A549 (cell line): Measurements from ENCODE around the gene TMEM88.

Source experiments
- CBX2 ChIP-seq: fragments of 200-600 bp; sonication (generic); IDR thresholded peaks from 2 replicates; pipeline ENCODE4 v1.6.1; 2016; ENCODE audit warnings: low read depth, mild to moderate bottlenecking, borderline replicate concordance
- CTCF ChIP-seq: fragments of >200 bp; sonication (Bioruptor Twin); formaldehyde crosslinking; IDR thresholded peaks from 3 replicates; pipeline ENCODE4 v1.5.1; 2016
- EHMT2 ChIP-seq: fragments of 200-600 bp; sonication (generic); IDR thresholded peaks from 2 replicates; pipeline ENCODE4 v1.6.1; 2016; ENCODE audit warnings: antibody characterized with exemption, low read depth, mild to moderate bottlenecking, moderate library complexity
- EP300 ChIP-seq, 2 experiments: fragments of >200 bp; sonication (Bioruptor Twin); formaldehyde crosslinking; IDR thresholded peaks; 2 replicates in 1 of 2; 3 replicates in 1 of 2; pipeline ENCODE4 v1.6.1; 2016 to 2017
- ESRRA ChIP-seq: fragments of 150-350 bp; IDR thresholded peaks from 2 replicates; pipeline ENCODE4 v1.6.1; 2014; ENCODE audit warnings: mild to moderate bottlenecking, low read length, borderline replicate concordance
- JUN ChIP-seq, 2 experiments: fragments of >200 bp; sonication (Bioruptor Twin); formaldehyde crosslinking; IDR thresholded peaks; 2 replicates in 1 of 2; 3 replicates in 1 of 2; pipeline ENCODE4 v1.6.1; 2016 to 2017
- JUNB ChIP-seq: fragments of >200 bp; sonication (Bioruptor Twin); formaldehyde crosslinking; IDR thresholded peaks from 2 replicates; pipeline ENCODE4 v1.6.1; 2016
- MAX ChIP-seq: IDR thresholded peaks from 2 replicates; pipeline ENCODE4 v1.6.1; 2012
- POLR2A ChIP-seq: IDR thresholded peaks from 2 replicates; pipeline ENCODE4 v1.6.1; 2012; ENCODE audit warnings: mild to moderate bottlenecking, low read length
- POLR2AphosphoS2 ChIP-seq: conservative IDR thresholded peaks from 2 replicates; pipeline ENCODE4 v1.6.1; 2012; ENCODE audit warnings: low read length, improper control_type of control experiment, inconsistent platforms

GRCh38 chr17:7867881-7868329, 13.0 kb downstream of the TMEM88 start:
- TF ChIP-seq CTCF (no peak), MAX (no peak), POLR2AphosphoS2 (no peak), EP300 (IDR thresholded peaks at IDR 0.05) (no peak), ESRRA (no peak), EHMT2 (no peak), JUN (IDR thresholded peaks at IDR 0.05) (no peak), CBX2 (no peak), JUNB (no peak), POLR2A (no peak)
